Activated CD8-positive, alpha-beta memory T cell treated with anti-CD3 and anti-CD28 coated beads for 4 hours (primary cell): ENCODE results near the gene PIK3CA.
A peak's percentile ranks its signal among the peaks of the same experiment; 100 is the strongest.
"Not testable (repeated sequence)": the region's sequence is repeated elsewhere in the genome, so short reads cannot be mapped to it uniquely, and the experiment has no call there.

Experiments
- DNase-seq, 2 donors: peaks; one replicate each; pipeline ENCODE4 v3.0.0-alpha.2; 2020; ENCODE audit warnings: low read depth in 2 of 2

Gene PIK3CA

DNA sequence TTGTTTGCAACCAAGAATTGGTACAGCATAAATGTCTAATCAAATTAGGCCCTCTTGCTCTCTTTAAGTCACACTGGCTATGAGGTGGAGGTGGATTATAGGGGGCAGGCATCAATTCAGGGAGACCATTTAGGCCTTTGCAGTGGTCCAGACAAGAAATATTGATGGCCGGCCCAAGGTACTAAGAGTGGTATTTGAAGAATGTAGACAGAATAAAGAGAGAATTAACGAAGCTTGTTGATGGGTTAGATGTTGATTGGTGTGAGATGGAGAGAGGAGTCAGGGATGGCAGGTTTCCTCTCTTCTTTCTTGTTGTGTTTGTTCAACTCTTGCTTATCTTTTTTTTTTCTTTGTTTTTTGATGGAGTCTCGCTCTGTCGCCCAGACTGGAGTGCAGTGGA lies 48.5 kb downstream of the PIK3CA start:
- DNase-seq = no peak

DNA sequence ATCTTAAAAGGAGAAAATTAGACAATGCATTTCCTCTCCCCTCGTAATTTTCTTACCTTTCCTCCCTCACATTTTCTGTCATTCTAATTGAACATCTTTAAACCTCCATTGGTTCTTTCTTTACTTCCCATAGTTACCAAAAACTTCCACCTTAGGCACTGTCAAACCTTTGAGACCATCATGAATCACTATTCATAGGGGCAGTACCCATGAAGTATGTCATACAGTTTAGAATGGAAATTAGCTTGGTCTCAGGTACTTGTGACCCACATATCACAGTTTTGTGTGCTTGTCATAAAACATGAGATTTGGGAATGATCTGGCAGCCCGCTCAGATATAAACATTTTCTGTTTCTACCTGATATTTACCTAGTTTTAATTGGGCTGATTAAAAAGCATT lies 52.6 kb downstream of the PIK3CA start:
- no peak for DNase-seq

DNA sequence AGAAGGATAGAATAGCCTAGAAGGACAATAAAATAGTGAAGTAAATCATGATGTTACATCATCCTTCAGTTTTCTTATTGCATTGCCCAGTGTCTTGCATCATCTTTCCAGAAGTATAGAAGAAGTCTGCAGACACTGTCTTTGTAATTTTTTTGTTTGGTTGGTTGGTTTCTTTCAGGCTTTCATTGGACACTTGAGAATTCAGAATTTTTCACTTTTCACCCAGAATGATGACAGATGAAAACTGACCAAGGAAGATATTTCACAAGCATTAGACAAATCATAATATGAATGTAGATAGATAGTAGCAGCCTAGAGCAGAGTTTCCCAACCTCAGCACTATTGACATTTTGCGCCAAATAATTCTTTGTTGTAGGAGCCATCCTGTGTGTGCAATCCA lies 67.4 kb downstream of the PIK3CA start:
- not testable (repeated sequence) for DNase-seq

DNA sequence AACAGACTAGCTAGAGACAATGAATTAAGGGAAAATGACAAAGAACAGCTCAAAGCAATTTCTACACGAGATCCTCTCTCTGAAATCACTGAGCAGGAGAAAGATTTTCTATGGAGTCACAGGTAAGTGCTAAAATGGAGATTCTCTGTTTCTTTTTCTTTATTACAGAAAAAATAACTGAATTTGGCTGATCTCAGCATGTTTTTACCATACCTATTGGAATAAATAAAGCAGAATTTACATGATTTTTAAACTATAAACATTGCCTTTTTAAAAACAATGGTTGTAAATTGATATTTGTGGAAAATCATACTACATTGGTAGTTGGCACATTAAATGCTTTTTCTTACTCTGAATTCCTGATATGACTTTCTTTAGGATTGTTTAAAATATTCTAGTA lies 70.1 kb downstream of the PIK3CA start:
- DNase-seq = not testable (repeated sequence)

DNA sequence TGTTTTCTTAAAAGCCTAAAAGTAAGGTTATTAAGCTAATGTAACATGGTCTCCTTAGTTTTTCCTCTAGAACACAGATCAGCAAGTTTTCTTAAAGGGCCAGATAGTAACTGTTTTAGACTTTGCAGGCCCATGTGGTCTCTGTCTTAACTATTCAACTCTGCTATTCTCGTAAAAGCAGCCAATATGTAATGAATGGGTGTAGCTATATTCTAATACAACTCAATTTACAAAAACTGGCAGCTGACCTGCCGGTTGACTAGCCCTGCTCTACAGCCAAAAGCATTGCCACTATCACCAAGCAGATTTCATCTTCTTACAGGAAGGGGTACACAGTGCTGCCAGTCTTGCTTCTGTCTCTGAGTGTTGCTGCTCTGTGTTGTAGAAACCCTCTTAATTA lies 75.4 kb downstream of the PIK3CA start:
- DNase-seq = no peak

DNA sequence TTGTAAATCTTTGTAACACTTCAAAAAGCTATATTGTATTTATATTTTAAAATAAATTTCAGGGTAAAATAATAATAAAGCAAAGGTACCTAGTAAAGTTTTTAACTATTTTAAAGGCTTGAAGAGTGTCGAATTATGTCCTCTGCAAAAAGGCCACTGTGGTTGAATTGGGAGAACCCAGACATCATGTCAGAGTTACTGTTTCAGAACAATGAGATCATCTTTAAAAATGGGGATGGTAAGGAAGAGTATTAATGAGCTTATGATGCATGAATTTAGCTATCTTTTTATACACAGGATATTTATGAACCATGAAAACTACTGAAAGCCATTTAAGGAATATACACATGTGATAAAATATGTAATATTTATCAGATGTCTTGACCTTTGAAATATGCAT lies 76.4 kb downstream of the PIK3CA start:
- DNase-seq = no peak

DNA sequence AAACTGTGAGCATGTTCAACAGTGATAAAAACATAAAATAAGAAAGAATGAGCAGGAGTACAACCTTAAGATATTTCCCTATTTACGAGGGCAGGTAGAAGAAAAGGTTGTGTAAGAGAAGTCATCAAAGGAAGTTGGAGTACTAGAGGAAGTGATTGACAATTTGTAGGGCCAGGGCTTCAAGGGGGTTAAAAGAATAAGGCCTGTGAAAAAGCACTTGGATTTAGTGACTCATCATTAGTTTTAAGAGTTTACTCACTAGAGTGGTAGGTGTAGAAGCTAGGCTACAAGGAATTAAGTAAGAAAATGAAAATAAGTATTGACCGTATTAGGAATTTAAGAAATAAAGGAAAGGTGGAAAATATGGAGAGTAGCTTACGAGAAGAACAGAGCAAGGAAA lies 79.2 kb downstream of the PIK3CA start:
- DNase-seq = no peak

DNA sequence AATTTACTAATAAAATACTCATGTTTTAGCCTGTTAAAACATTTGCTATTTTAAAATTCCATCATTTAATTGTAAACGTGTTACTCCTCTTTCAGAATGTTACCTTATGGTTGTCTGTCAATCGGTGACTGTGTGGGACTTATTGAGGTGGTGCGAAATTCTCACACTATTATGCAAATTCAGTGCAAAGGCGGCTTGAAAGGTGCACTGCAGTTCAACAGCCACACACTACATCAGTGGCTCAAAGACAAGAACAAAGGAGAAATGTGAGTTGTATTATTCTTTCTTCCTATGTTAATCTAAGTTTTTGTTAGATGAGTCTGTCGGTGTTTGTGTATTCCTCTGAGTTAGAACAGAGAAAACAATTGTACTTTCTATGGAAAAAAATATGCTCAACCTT lies 81.0 kb downstream of the PIK3CA start:
- DNase-seq = no peak

DNA sequence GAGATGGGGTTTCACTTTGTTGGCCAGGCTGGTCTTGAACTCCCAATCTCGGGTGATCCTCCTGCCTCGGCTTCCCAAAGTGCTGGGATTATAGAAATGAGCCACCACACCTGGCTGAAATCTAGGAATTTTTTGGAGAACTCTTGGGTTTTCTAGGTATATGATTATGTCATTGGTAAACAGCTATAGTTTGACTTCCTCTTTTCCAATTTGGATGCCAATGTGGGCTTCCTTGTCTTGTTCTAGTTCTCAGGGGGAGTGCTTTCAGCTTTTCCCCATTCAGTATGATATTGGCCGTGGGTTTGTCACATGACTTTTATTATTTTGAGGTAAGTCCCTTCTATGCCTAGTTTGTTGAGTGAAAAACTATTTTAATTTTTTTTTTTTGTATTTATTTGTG lies 84.9 kb downstream of the PIK3CA start:
- no peak for DNase-seq

DNA sequence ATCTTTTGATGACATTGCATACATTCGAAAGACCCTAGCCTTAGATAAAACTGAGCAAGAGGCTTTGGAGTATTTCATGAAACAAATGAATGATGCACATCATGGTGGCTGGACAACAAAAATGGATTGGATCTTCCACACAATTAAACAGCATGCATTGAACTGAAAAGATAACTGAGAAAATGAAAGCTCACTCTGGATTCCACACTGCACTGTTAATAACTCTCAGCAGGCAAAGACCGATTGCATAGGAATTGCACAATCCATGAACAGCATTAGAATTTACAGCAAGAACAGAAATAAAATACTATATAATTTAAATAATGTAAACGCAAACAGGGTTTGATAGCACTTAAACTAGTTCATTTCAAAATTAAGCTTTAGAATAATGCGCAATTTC lies 86.0 kb downstream of the PIK3CA start:
- no peak for DNase-seq

DNA sequence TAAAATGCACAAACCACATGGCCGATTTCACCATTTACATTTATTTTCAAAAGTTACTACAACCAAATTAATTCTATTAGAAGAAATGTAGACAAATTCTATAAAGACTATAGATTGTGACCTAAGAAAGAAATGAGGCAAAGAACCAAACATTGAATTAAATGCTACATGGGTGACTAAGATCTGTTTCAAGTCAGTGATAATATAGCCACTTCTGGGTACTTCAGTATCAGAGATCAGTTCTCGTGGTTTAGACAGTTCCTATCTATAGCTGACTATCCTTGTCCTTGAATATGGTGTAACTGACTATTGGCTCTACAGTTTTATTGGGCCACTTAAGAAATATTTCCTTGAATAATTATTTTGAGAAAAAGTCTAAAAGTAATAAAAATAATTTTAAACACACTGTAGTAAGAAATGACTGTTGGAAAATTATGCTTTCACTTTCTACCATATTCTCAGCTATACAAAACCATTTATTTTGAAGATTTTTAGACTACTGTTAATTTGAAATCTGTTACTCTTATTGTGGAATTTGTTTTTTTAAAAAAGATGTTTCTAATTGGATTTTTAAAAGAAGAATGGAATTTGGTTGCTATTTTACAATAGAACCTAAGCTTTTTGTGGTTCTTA lies 88.6 kb downstream of the PIK3CA start:
- DNase-seq = no peak

DNA sequence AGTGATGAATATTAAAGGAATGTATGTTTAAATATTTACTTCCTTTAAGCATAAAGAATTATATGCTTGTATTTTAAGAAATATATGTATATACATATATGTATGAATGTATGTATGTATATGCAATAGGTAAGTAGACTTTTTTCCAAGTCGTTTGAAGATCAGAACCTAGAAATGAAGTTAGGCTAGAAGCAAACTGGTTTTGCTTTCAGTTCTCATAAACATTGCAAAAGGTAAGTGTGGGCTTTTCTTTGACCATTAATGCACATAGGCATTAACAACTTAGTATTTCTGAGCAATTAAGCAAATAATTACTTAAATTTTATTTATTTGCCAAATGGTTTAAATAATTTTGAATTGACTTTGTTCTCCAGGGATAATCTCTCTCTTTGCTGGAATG lies 92.1 kb downstream of the PIK3CA start:
- not testable (repeated sequence) for DNase-seq

DNA sequence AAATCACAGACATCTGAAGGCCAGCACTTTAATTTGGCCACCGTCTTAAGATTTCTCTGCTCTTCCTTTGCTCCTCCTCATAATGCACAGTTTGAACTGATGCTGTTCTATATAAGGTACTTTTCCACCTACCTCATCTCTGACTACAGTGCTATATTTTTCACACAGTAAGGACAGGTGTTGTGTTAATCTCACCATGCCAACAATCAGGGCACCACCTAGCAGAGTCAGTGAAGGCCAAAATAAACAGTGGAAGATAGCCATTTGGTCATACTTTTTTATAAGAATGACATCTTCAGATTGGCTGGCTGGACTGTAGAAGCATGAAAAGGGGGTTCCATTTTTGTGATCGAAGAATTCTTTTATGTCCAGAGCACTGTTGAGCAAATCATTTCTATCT lies 94.7 kb downstream of the PIK3CA start:
- not testable (repeated sequence) for DNase-seq

DNA sequence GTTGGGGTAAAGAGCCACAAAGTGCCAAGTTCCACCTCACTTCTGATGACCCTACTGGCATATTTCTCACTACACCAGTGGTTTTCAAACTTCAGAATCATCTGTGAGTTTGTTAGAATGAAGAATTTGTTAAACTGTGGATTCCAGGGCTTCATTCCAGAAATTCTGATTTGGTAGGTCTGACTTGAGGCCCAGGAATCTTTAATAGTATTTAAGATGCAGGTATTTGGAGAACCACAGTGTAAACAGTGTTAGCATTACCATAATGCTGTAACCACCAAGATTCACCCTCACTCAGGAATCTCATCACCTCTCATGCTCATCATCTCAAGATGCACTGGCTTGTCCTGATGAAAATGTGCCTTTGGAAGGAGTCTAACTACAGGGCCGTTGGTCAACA lies 96.7 kb downstream of the PIK3CA start:
- DNase-seq = no peak

DNA sequence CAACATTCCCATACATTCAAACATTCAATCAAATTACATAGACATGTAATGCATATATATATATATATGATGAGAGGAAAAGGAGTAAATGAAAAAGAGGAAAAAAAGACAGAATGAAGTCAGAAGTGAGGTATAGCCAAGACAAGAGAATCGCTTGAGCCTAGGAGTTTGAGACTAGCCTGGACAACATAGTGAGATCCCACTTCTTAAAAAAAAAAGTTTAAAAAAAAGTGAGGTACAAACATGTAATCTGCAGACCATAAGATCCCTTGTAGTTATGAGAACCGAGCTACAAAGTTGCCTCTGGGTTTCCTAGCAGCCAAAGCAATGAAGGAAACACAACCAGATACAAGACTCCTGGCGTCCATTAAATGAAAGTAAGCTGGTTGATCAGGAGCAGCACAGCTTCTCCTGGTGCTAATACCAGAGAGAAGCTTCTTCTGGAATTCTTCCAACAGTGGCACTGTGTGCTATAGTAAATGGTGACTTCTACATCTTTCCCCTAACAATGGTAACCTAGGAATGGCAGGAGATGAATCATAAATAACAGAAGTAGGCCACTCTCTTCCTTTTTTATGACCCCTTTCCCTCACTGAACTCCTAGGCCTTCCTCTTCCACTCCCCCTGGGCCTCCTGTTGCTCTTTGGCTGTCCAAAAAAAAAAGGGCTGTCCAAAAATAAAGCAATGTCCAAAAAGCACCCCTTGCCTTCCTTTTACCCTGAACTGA lies 99.3 kb downstream of the PIK3CA start:
- no peak for DNase-seq

DNA sequence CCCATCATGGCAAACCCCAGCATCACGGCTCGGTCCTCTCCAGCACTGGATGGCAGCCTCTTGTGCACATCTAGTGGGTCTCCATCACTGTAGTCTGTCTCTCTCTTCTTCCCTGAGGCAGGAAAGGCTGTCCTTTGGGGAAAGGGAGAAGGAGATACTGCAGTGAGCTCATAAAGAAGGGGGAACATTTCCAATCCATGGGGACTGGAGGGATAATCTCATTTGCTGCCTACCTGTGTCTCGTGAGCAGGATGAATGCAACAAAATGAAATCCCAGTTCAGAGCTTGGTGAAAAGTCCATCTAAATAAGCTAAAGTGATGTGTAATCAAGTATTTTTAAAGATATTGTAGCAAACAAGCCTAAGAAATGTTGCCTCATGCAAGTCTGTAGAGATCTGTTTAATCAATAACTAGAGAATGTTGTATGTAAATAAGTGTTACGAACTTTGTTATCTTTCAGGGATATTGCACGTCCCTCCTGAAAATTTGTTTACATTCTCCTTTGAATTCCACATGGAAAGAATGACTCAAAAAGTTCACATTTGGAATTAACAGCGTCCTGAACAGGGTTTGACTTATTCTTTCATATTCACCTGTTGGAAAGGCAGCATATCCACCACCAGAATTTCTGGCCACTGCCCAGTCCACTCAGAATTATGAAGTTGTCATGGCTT lies 102.8 kb downstream of the PIK3CA start, which contains the start of gene KCNMB3:
KCNMB3 (minus strand) TSS at position 312 of the 674 bp plus-strand sequence; CDS start at position 188, 124 bp downstream.
- no peak for DNase-seq

DNA sequence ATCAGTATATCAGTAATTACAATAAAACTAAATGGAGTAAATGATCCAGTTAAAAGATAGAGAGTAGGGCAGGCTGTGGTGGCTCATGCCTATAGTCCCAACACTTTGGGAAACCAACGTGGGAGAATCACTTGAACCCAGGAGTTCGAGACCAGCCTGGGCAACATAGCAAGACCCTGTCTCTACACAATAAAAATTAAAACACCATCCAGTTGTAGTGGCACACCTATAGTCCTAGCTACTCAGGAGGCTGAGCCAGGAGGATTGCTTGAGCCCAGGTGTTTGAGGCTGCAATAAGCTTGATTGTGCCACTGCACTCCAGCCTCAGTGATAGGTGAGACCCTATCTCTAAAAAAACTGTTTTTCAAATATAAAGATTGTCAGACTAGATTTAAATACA lies 108.7 kb downstream of the PIK3CA start:
- DNase-seq = no peak

DNA sequence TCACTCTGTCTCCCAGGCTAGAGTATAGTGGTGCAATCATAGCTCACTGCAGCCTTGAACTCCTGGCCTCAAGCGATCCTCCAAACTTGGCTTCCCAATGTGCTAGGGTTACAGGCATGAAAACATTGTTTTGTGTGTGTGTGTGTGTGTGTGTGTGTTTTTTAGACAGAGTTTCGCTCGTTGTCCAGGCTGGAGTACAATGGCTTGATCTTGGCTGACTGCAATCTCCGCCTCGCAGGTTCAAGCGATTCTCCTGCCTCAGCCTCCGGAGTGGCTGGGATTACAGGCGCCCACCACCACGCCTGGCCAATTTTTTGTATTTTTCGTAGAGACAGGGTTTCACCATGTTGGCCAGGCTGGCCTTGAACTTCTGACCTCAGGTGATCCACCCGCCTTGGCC lies 109.6 kb downstream of the PIK3CA start:
- not testable (repeated sequence) for DNase-seq

DNA sequence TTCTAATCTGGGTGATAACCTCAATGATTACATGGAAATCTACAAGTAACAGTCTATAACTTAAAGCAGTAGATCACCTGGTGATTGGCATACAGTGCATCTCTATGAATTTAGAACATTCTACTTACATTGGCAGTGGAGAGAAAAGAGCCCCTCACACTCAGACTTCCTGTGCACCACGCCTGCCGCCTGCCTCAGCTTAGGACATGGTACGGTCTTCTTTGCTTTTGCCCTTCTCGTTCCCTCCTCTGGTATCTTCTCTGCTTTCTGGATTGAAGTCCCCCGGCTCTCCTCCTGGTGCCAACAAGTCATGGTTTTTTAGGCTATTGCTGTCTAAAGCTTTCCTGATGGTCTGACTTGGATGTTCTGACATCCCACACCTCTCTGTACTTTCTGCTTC lies 110.7 kb downstream of the PIK3CA start:
- DNase-seq = no peak

DNA sequence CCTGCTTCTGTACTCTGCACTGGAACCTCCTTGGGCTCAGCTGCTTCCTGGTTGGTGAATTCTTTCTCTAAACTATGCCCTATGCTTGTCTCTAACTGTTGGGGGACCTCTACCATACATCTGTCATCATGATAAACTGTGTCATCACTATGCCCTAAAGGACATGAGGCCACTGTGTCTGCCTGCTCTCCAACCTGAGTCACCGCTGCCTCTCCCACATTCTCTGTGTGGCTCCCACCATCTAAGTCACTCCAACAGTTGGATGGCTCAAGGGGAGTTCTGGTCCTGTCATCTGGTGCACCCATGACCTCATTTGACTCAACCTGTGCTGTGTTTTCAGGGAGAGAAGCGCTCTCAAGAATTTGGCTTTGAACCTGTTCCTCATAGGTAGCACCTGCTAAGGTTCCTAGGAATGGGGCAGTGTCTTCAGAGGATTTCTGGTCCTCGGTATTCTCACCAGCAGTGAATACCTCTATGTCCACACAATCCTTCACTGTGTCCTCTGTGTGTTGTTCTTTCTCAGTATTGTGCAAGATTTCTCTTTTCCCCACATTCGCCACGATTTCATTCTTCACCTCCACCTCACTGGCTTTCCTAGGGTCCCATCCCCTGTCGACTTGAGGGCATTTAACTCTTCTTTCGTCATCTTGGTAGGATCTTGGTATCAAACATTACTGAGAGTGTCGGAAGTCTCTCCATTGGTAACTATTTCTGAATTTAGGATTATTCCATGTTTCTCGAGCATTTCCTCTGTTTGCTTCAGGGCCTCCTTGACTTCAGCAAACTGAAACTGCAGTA lies 112.0 kb downstream of the PIK3CA start:
- not testable (repeated sequence) for DNase-seq

DNA sequence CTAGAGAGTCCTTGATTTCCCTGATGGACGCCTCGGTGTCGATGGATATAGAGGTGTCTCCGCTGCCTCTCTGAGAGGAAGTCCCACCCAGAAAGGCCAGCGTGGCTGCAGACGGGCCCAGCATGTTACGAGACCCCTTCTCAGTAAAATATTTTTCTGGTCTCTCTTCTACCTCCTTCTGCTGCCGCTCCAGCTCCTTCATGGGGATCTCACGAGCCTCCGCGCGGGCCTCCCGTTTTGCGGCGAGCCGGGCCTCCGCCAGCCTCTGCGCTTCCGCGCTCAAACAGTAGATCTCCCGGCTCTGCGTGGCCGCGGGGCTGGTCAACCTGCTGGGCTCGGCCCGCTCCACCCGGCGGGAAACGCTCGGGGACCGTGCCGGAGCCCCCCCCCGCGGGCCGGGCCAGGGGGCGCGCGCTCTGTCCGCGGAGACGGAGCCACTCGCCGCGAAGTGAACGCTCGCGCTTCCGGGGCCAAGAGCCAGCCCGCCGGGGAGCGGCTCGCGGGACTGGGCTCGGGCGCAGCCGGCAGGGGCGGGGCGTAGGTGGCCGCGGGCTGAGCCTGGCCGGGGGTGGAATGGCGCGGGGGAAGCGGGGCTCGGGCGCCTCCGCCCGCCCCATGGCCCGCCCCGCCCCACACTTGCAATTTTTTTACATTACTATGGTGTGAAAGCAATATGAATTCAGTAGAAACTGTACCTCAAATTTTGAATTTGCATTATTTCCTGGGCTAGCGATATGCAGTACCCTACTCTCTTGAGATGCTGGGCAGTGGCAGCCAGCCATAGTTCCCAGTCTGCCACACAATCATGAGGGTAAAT lies 113.0 kb downstream of the PIK3CA start:
- DNase-seq = peak; percentile 40 to 48
